Hindlimb muscle (tissue), 1 donor: ENCODE measurements around the gene SGTA. TPM values are rescaled to one million over a fixed set of nuclear protein-coding genes. Genes with fewer than 3 reads are reported as not detected.

Experiments used
- DNase-seq: peaks from one replicate; pipeline ENCODE4 v3.0.0-alpha.2; 2013
- polyA plus RNA-seq: library from polyadenylated mRNA; unstranded; fragments of 120-200 nt; gene quantifications from one replicate; pipeline ENCODE4 v1.2.1, GENCODE V29; 2013; ENCODE audit not compliant: insufficient read length

SGTA gene
- polyA plus RNA-seq, 1 donor = 105 TPM

- no peak for DNase-seq
Measured at GRCh38 chr19:2747349-2747748, 35.7 kb downstream of the SGTA start.

- no peak for DNase-seq
Measured at GRCh38 chr19:2744113-2744512, 39.0 kb downstream of the SGTA start.

GRCh38 chr19:2743099-2743498, 40.0 kb downstream of the SGTA start:
- no peak for DNase-seq

- no peak for DNase-seq
Measured at GRCh38 chr19:2740314-2740656, 42.8 kb downstream of the SGTA start.

GRCh38 chr19:2739602-2740313, 43.3 kb downstream of the SGTA start, which contains the start of gene SLC39A3:
Gene SLC39A3 (minus strand): TSS chr19:2740017. CDS start chr19:2737257, 2,760 bp downstream.
- DNase-seq = peak; percentile 96

- DNase-seq = no peak
Measured at GRCh38 chr19:2736550-2737190, 46.4 kb downstream of the SGTA start.

- no peak for DNase-seq
Measured at GRCh38 chr19:2735374-2735773, 47.7 kb downstream of the SGTA start.

GRCh38 chr19:2734589-2735288, 48.3 kb downstream of the SGTA start:
- DNase-seq = no peak

- DNase-seq = no peak
Measured at GRCh38 chr19:2733930-2734588, 49.0 kb downstream of the SGTA start.

- DNase-seq = no peak
Measured at GRCh38 chr19:2732883-2733282, 50.2 kb downstream of the SGTA start.

- no peak for DNase-seq
Measured at GRCh38 chr19:2732157-2732725, 50.8 kb downstream of the SGTA start.

- no peak for DNase-seq
Measured at GRCh38 chr19:2731181-2731995, 51.7 kb downstream of the SGTA start.

GRCh38 chr19:2729943-2730818, 52.9 kb downstream of the SGTA start:
- no peak for DNase-seq

- no peak for DNase-seq
Measured at GRCh38 chr19:2728783-2729387, 54.2 kb downstream of the SGTA start.

- no peak for DNase-seq
Measured at GRCh38 chr19:2727640-2727944, 55.5 kb downstream of the SGTA start.

- DNase-seq = no peak
Measured at GRCh38 chr19:2726904-2727639, 56.0 kb downstream of the SGTA start.

GRCh38 chr19:2726160-2726855, 56.8 kb downstream of the SGTA start:
- no peak for DNase-seq

- no peak for DNase-seq
Measured at GRCh38 chr19:2724148-2724557, 58.9 kb downstream of the SGTA start.

GRCh38 chr19:2723747-2724146, 59.3 kb downstream of the SGTA start:
- DNase-seq = no peak
